HG03460 (cell line): ENCODE results near the gene C5orf24.
A peak's percentile ranks its signal among the peaks of the same experiment; 100 is the strongest.

ENCODE experiments used
- ATAC-seq: cut with Tn5 transposase; IDR thresholded peaks from one replicate; pipeline ENCODE4 v1.9.1; 2021; ENCODE audit not compliant: unreplicated experiment

The C5orf24 gene

DNA sequence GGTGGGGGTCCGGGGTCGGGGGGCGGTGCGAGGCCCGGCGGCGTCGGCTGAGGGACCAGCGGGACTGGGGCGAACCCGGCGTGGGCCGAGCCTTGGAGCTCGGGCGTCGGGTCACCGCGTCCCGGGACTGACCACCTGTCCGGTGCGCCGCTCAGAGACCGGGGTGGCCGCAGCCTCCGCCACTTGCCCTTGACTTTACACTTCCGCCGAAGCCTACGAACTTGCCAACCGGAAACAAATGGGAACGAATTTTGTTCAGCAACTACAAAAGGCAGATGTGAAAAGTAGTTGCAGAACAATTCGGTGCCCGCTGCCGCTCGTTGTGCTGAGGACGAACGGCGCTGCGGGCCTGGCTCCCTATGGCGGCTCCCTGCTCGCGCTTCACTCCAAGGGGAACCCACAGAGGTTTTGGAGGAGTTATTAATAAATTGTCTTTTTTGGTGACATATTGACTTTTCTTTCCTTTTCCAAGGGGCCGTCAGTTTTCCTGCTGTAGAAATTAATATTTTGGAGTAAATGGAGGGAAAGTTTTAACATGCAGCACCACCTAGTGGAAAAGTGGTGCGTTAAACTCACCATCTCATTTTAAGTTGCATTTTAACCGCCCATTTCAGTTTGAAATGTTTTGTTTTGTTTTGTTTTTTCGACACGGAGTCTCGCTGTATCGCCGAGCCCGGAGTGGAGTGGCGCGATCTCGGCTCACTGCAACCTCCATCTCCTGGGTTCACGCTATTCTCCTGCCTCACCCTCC is 59.7 kb downstream of the C5orf24 start:
- peak; percentile 30 for ATAC-seq

DNA sequence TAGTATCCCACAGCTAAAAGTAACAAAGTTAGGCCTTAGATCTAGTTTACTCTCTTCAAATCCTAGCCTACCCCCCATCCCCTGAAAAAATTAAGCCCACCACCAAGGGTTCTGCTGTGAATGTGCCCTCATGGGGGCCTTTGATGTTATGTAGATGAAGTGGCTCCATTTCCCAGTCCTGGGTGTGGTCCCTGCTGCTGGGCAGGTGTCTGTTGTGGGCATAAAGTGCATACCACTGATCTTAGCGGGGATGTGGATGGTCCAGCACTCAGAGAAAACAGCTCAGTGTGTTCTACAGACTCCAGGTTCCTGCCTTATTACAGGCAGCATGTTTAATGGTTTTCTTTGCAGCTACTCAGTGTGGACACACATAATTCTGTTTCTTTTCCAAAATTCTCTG is 61.0 kb downstream of the C5orf24 start:
- ATAC-seq, result no peak
